Hepatocyte (in vitro differentiated cells): ENCODE measurements around the gene SLC2A11.

ENCODE experiments used
- CTCF ChIP-seq: fragments of 200-600 bp; sonication (generic); IDR thresholded peaks from 2 replicates; pipeline ENCODE4 v1.5.1; 2016; ENCODE audit warnings: antibody characterized with exemption, mild to moderate bottlenecking; ENCODE audit not compliant: poor library complexity
- EZH2 ChIP-seq: fragments of 200-600 bp; sonication (generic); IDR thresholded peaks from 2 replicates; pipeline ENCODE4 v1.6.1; 2016; ENCODE audit warnings: antibody characterized with exemption, mild to moderate bottlenecking, borderline replicate concordance
- EZH2phosphoT487 ChIP-seq: fragments of 200-600 bp; sonication (generic); IDR thresholded peaks from one replicate; pipeline ENCODE4 v1.6.1; 2018; ENCODE audit warnings: antibody characterized with exemption, mild to moderate bottlenecking, low read depth, moderate library complexity; ENCODE audit not compliant: unreplicated experiment, severe bottlenecking

- TF ChIP-seq CTCF (no peak), EZH2phosphoT487 (no peak), EZH2 (no peak)
Measured at GRCh38 chr22:23816156-23816976, 41.3 kb upstream of the SLC2A11 start.
